GM18868 (cell line): ENCODE results near the gene KCNMA1.

Experiments
- ATAC-seq: cut with Tn5 transposase; IDR thresholded peaks from one replicate; pipeline ENCODE4 v1.9.1; 2021; ENCODE audit warnings: mild to moderate bottlenecking, moderate library complexity; ENCODE audit not compliant: unreplicated experiment

KCNMA1 gene

DNA sequence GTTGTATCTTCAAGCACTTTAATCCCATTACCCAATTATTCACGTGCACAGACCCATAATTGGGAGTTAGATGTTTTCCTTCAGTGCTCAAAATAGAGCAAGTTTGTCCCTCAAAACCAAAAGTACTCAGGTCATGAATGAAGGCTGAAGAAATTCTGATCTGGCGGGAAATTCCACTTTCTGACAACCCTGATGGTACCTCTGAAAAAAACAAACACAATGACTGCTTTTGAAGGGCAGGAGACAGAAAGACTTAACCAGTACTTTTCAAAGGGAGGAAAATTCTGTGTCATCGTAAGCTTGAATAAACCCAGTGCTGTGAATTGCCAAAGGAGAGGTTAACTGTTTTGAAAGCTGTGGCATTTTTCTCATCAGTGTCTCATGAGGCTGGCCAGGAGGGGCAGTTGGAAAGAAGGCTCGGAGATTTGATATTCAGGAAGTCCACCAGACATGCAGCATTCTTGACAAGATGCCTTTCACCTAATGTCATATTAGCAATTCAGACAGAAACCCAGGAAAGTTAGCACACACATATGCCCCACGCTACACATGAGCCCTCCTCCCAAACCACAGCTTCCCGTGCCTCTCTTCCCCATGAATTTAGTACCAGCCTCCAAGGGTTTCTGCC is 347.0 kb downstream of the KCNMA1 start:
- ATAC-seq = no peak

DNA sequence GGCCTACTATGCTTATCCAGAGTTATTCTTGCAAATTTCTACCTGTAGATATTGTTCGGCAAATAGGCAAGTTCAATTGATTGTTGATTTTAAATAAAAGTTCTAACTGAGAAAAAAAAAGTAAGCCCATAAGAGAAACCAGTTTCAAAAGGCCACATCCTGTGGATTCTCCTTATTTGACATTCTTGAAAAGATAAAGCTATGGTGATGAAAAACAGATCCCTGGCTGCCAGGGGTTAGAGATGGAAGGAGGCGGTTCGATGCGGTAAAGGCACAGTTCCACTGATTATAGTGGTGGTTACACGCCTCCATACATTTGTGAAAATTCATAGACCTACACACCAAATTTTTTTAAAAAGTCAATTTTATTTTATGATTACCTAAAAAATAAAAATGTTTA is 347.8 kb downstream of the KCNMA1 start:
- ATAC-seq = no peak

DNA sequence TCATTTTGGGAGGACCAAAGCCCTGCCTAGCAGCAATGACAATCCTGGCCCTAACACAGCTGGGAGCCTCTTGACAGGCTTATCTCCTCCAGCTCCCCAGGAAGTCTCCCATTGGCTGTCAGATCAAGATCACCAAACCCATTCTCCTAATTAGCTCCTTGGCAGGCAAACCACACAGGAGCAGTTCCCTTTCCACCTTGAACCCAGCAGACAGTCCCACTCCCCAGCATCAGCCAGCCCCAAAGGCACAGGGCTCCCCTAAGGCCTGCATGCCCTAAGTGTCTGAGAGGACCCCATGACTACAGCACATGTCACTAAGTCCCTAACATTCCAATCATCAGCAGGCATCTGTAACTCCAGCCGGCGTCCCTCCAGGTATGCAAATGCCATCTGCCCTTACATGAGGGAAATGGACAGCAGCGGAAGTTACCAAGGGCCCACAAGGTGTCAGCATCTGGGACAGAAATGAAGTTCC is 348.5 kb downstream of the KCNMA1 start:
- no peak for ATAC-seq

DNA sequence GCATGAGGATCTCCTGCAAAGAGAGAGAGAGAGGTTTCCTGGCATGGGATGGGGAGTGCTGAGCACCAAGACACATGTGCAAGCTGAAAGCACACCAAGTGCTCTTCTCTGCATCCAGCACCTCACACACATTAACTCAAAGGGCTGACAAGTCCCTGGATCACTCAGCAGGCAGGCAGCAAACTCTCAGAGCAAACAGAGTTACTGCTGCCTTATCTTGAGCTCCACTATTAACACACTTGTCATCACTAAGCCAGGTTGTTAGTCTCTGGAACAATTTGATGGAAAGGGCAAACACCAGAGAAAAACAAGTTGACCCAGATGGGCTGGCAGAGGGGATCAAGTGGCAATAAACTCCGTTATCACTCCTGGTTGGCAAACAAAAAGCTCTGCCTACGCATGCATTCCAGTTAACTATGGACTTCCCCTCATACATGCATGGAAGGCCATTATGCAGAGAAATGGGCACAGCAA is 349.9 kb downstream of the KCNMA1 start:
- ATAC-seq = no peak

DNA sequence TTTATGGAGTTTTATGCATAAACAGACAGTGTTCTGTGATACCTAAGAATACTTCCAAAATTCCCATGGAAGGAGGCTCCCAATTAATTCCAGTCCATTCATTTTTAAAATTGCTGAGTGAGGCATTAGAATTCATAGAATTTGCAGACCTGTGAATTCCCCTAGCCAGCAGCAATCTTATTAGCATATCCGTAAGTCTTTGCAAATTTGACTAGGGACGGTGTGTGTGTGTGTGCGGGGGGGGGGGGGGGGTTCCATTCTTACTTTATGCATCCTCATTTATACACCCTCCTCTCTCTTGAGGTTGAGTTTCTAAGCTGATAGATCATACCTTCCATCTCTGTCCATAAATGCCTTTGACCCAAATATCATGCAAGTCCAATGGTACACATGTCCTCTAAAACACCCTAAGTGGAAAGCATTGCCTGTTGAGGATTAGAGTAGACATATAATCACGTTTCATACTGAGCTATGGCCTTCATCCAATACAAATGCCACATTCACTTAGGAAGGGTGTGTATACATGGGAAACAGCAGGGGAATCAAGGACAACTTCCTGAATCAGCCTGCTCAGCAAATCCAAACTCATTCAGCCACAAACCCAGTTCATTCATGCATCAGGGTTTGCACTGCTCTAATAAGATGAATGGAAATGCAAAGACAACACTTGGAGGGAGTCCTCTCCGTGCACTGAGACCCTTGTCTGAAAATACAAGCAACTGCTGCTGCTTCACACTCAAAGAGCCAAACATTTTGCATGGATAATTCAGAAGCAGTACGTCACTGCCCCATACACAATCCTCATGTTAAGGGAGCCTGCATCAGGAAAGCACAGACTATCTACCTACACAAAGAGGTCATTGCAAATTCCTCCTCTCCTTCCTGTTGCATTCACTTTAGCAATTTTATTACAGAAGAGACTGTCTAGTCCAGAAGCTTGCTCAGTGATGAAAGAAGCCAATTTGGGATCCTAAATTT is 350.8 kb downstream of the KCNMA1 start:
- no peak for ATAC-seq

DNA sequence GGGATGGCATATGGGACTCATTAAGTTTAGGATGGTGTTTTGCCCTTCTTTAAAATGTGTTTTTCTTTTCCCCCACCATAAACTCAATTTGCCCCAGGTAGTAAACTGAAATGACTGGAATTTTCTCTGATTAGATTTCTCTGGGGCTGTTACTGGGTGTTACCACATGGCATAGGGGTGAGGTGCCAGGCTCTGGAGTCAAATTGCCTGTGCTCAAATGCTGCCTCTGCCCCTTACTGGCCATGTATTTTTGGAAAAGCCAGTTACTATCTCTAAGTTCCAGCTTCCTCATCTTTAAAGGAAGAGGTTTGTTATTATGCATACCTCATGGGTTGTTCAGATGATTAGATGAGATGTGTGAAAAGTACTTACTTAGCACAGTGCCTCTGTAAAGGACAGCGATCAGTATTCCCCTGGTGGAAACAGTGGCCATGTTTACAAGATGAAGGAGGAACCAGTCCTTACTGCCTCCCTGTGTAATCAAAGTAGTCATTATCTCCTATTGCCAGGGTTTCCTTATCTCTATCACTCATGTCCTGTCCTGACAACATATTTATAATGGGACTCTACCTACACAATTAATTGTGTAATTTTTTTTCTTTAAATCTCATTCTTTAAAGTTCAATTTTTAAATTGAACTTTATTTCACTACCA is 352.0 kb downstream of the KCNMA1 start:
- ATAC-seq = no peak

DNA sequence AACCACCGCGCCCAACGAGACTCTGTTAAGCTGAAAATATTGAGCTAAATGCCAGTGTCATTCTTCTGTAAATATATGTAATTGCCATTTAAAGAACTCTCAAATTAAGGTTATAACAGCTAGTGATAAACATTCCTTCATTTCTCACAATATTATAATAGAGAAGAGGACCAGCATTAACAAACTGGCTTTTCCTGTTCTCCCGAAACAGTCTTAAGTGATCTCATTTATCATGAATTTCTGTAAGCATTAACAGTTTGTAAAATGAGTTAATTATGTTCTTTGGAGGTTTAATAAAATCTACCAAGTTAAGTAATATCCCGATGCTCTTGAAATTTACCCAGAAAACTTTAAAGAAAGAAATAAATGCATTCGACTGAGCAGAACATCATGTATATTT is 352.8 kb downstream of the KCNMA1 start:
- ATAC-seq = no peak

DNA sequence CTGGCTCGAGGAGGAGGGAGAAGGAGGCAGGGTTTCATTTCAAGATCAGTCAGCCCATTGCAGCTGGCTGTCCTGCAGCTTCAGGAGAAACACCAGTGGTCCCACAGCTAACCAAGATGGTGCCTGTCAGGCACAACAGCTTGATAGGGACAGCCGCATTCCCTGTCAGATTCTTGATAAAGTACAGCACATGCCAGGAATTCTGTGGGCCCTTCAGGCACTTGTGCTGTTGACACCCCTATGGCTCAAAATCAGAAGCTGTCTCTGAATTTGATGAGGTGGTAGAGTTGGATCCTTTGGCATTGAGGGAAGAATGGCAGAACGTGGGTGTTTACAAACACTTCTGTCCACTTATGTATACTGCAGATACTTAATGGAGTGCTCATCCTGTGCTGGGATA is 354.3 kb downstream of the KCNMA1 start:
- no peak for ATAC-seq

DNA sequence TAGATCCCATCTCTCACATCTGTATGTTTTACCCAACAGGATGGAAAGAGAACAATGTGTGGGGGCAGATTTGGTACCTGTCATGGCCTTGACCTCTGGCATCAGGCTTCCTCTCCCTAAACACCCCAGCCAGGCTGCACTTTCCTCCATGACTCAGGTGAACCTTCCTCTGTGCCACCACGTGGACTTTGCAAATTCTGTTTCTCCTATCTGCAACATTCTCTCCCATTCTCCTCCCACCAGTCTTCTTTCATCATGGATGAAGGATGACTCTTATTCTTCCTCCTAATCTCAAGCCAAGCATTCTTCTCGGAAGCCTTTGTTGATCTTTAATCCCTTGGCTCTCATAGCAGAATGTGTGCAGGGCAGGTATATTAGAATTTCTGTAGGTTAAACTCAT is 355.4 kb downstream of the KCNMA1 start:
- no peak for ATAC-seq

DNA sequence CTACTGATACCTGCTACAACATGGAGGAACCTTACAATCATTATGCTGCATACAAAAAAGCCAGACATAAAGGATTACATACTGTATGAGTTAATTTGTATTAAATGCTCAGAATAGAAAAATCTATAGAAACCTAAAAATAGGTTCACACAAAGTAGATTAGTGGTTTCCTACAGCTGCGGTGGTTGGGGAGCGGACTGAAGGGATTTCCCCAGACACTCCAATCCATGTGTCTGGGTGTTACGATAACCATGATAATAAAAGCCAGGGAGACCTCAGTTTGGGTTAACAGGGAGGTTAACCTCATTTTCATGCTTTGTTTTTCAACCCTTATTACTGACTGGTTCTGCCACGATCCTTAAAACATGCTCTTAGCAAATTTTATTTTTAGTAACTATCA is 355.9 kb downstream of the KCNMA1 start:
- ATAC-seq = no peak

DNA sequence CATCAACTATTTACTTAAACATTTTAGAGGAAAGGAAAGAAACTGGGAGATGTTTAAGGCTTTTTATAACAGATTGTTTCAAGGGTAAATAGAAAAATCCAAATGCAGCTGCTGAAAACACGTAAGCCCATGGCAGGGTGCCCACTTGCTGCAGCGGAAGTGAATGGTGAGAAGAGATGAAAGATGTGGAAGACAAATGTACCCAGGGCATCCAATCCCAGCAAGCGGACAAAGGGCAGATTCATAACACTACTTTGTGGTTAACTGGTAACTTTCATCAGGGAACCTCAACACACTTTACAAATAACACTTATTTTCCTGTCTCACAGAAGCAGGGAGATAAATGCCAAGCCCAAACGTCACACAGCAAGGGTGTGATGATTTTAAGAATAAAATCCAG is 358.4 kb downstream of the KCNMA1 start:
- ATAC-seq = no peak

DNA sequence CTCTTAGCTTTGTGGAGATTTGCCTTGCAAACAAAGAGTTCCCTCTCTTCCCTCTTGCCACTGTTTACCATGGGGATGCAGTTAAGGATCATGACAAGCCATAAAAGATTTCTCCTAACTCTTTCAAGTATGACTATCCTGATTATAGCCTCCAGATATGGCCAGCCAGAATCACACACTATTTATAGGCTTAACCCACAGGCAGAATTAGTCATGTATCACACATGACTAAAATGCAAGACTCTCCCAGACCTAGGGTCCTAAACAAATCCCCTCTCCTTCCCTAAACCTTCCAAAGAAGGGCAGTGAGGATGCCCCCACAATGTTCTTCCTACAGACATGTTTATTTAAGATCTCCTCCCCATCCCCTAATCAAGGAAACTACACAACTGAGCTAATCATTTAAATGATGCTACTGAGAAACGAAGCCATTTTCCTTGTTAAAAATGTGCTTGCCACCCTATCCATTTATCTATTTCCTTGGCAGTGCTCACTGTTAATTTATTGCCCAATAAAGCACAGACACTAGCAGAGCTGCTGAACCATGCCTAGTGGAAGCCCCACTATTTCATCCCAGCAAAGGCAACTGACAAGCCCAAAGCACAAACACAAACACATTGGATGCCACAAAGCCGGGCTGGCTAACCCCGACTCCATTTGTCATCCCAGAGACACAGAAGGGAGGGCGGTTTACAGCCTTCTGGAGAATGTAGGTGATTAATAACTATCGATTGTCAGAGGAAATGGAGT is 363.4 kb downstream of the KCNMA1 start:
- ATAC-seq = no peak

DNA sequence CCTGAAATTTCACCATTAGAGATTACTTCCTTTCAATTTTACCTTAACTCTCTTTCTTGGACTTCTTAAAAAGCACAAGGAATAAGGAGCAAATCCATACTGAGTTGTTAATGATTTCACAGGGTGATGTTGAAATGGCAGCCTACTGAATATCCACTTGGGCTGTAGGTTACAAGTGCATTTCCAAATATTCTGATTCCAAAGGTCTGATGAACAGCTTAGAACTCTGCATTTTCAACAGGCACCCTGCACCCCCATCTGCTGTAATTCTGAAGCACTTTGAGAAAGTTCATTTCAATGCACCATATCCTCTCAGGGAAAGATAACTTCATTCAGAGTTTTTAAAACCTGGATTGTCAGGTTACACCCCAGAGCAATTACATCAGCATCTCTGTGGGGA is 368.4 kb downstream of the KCNMA1 start:
- ATAC-seq = no peak

DNA sequence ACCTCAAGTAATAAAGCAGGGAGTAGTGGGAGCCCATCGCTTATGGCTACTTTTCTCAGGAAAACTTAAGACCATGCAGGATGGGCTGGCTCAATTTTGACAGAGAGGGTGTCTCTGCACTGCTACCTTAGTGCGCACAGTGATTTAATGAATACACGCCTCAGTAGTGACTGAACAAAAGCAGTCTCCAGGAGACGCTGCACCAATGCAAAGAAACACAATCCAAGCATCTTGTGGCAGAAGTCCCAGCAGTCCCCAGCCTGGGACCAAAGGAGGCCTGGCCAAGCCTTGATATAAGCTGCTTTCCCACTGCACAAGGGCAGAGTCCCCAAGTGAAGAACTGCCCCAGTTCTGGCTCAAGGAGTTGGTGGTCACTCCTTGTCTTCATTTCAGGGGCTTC is 368.9 kb downstream of the KCNMA1 start:
- no peak for ATAC-seq

DNA sequence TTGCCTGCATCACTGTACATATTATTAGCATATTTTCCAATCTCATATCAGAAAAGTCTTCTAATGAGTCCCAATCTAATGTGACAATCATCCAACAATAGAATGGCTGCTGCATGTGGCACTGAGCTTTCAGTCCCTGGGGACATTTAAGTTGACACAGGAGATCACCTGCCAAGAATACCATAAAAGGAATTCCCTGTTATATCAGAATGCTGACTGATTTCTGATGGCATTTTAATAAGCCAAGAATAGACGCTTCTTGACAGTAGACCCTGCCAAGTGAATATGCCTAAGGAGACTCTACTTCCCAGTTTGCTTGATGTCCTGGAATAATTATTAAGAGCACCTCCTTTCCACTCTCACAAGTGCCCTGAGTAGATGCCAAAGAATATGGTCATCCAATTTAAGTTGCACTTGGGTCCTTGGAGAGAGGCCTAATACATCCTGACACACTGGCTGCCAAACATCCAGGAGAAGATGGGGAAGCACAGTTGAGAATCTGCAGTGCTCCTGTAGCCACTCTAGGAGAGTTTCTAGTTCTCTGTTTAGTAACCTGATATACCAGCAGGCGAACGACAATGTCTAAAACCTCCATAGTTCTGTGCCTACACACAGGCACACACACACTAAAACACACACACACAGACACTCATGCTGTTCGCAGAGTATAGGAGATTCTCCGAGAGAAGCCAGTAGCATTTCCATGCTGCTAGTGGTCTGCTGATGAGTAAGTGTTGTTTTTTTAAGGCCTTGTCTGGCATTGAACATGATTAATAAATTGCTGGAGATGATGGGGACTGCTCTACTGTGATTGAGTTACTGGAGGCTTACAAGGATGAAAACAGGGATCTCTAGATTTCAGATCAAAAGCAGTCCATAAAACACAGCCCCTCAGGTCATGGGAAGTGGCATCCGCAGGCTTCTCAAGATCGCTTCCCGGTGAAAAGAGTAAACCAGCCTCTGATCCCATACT is 369.6 kb downstream of the KCNMA1 start:
- no peak for ATAC-seq

DNA sequence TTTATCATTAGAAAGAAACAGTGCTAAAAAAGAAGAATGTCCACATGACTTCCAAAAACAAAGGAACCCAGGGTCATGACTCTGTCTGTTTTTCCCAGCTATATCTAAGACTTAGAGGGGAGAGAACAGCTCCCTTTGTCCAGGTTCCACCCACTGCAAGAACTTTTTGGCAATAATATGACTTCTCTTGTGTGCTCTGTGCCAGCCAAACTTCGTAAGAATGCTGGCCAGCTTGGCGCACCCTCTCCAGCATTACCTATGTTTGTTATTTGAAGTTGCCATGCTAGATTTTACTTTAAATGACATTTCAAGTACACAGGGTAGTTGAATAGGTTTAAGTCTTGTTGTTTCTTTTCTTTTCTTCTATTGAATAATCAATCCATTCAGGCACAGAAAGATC is 371.4 kb downstream of the KCNMA1 start:
- ATAC-seq = no peak

DNA sequence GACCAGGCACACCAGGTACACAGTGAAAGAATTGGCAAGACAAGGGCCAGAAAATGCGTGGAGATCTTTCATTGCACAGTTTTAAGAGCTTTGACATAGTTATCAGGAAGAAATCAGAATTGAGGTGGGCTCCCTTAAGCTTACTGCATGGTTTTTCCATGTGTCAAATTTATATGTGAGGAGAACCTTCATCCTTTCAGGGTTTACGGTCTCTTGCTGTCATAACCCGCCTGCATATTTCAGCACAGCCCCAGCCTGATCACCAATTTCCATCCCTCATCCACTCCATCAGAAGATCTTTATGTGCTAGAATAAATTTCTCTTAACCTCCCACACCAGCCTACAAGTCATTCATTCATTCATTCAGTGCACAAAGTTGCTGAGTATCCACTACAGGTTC is 373.1 kb downstream of the KCNMA1 start:
- no peak for ATAC-seq

DNA sequence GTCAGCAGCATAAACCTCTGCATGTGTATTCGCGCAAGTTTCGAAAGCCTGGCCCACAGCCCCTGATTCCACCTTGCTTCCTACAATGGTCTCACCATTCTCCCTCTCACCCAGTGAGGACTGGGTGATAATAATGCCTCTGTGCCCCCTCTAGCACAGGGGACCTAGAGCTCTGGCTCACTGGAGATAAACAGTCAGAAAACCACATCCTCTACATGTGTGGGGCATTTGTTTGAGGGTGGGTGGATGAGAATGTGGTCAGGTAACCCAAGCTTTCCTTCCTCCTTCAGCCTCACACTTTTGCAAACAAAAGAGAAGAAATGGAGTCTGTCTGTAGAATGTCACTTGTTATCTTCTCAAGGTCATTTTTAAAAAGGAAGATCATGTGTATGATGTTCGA is 373.5 kb downstream of the KCNMA1 start:
- peak; percentile 94 for ATAC-seq

DNA sequence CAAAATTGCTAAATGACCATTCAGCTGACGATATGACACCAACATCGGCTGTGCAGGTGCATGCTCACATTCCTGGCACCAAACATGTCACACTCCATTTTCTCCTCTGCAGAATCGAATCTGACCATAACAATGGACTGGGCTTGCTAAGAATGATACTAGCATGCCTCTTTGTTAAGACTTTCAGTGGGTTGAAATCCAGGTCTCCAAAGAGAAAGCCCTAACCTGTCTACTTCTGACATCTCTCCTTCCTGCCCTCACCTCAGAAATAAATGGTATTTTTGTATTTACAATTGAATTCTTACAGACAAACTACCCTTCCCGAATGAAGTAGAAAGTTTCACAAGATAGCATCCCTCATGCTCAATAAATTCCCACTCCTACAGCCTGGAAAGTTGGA is 373.9 kb downstream of the KCNMA1 start:
- no peak for ATAC-seq

DNA sequence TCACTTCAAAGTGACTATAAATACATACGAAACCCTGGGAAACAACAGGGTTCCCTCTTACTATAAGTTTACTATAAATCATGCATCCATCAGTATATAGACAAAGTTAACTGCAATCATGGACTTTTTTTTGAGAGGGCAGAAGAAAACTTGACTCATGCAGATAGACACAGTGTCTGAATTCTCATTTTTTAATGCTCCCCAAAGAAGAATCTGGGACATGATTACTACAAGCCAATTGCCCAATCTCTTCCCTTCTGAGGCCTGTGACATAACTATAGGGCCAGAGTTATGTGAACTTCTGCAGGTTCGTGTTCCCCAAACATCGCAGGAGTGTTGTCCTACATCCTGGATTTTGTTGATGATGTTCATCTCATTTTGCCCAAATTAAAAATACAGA is 376.5 kb downstream of the KCNMA1 start:
- no peak for ATAC-seq
